IMR-90 (cell line): ENCODE data around the gene ETFA. TPM values are rescaled to one million over a fixed set of nuclear protein-coding genes. Genes with fewer than 3 reads are reported as not detected.

ENCODE experiments used
- ATAC-seq: fragments of 200-7000 bp; cut with Tn5 transposase; 2 replicates; pipeline ENCODE4 v1.9.1; 2020; ENCODE audit warnings: low read depth, mild to moderate bottlenecking, moderate library complexity
- BruUV-seq: library from RNA; stranded (reverse); fragments of 400-500 nt; replicated peaks from 2 replicates; lab custom pipeline; 2021; lab: Mats Ljungman, UMichigan
- CTCF ChIA-PET: fragments of 300-600 bp; formaldehyde crosslinking; extraction: SDS; loops from one replicate; lab custom pipeline; 2021; ENCODE audit warnings: antibody characterized with exemption; lab: Yijun Ruan, JAX
- POLR2A ChIA-PET: fragments of 300-600 bp; sonication (Branson Sonifier 250); formaldehyde crosslinking; loops from one replicate; lab custom pipeline; 2022; ENCODE audit warnings: antibody characterized with exemption; ENCODE audit not compliant: unreplicated experiment; lab: Charles Lee
- DNase-seq: peaks from one replicate; pipeline ENCODE4 v3.0.0; 2013
- H2AFZ ChIP-seq: replicated peaks from 2 replicates; pipeline ENCODE3; 2013; ENCODE audit warnings: low read length, mild to moderate bottlenecking; ENCODE audit not compliant: poor library complexity
- H2AK5ac ChIP-seq: 2 replicates; pipeline ENCODE4 v1.6.1; 2013; ENCODE audit warnings: low read depth, low read length, inconsistent platforms
- H2AK9ac ChIP-seq: replicated peaks from 2 replicates; pipeline ENCODE3; 2013; ENCODE audit warnings: mild to moderate bottlenecking, low read depth, low read length, moderate library complexity; ENCODE audit not compliant: poor library complexity
- H2BK120ac ChIP-seq: 2 replicates; pipeline ENCODE4 v1.6.1; 2013; ENCODE audit warnings: low read depth, low read length, inconsistent platforms
- H2BK15ac ChIP-seq: 3 replicates; pipeline ENCODE4 v1.6.1; 2013; ENCODE audit warnings: low read depth, low read length, inconsistent platforms
- H2BK20ac ChIP-seq: 2 replicates; pipeline ENCODE4 v1.6.1; 2013; ENCODE audit warnings: low read depth, mild to moderate bottlenecking, inconsistent platforms, low read length, moderate library complexity
- H2BK5ac ChIP-seq: 2 replicates; pipeline ENCODE4 v1.6.1; 2013; ENCODE audit warnings: mild to moderate bottlenecking, low read depth, low read length, inconsistent platforms; ENCODE audit not compliant: poor library complexity, severe bottlenecking
- H3K14ac ChIP-seq: replicated peaks from 2 replicates; pipeline ENCODE4 v1.6.1; 2013; ENCODE audit warnings: low read depth, low read length, inconsistent platforms
- H3K18ac ChIP-seq: 2 replicates; pipeline ENCODE4 v1.6.1; 2013; ENCODE audit warnings: low read depth, low read length, control low read depth
- H3K23ac ChIP-seq: 2 replicates; pipeline ENCODE4 v1.6.1; 2013; ENCODE audit warnings: low read depth, low read length, inconsistent platforms
- H3K27ac ChIP-seq: 2 replicates; pipeline ENCODE4 v1.5.1; 2013; ENCODE audit warnings: mild to moderate bottlenecking, control low read depth, low read length; ENCODE audit not compliant: insufficient read depth
- H3K27me3 ChIP-seq: 2 replicates; pipeline ENCODE4 v1.6.1; 2013; ENCODE audit warnings: low read length; ENCODE audit not compliant: control insufficient read depth, insufficient read depth
- H3K36me3 ChIP-seq: 2 replicates; pipeline ENCODE4 v1.6.1; 2013; ENCODE audit warnings: low read length, mixed read lengths; ENCODE audit not compliant: control insufficient read depth, insufficient read depth
- H3K4ac ChIP-seq: 2 replicates; pipeline ENCODE4 v1.6.1; 2013; ENCODE audit warnings: low read depth, low read length, inconsistent platforms
- H3K4me1 ChIP-seq: 2 replicates; pipeline ENCODE4 v1.6.1; 2013; ENCODE audit warnings: low read length, mixed read lengths; ENCODE audit not compliant: control insufficient read depth, insufficient read depth
- H3K4me2 ChIP-seq: 2 replicates; pipeline ENCODE4 v1.6.1; 2013; ENCODE audit warnings: low read depth, mild to moderate bottlenecking, control low read depth, low read length, moderate library complexity
- H3K4me3 ChIP-seq: 2 replicates; pipeline ENCODE4 v1.5.1; 2013; ENCODE audit warnings: low read depth, mild to moderate bottlenecking, control low read depth, low read length, moderate library complexity; ENCODE audit not compliant: insufficient read depth
- H3K56ac ChIP-seq: 2 replicates; pipeline ENCODE4 v1.6.1; 2013; ENCODE audit warnings: low read length, inconsistent platforms; ENCODE audit not compliant: insufficient read depth; ENCODE audit errors: extremely low read depth
- H3K79me1 ChIP-seq, 2 experiments: 2 replicates each; pipeline ENCODE4 v1.6.1; 2013; ENCODE audit warnings: low read length in 2 of 2, inconsistent platforms in 1 of 2, low read depth in 1 of 2
- H3K9ac ChIP-seq: 2 replicates; pipeline ENCODE4 v1.6.1; 2013; ENCODE audit warnings: low read depth, low read length, control low read depth
- H3K9me1 ChIP-seq: 2 replicates; pipeline ENCODE4 v1.6.1; 2013; ENCODE audit warnings: low read length, inconsistent platforms; ENCODE audit not compliant: insufficient read depth
- H3K9me3 ChIP-seq: 2 replicates; pipeline ENCODE4 v1.6.1; 2013; ENCODE audit warnings: low read length; ENCODE audit not compliant: control insufficient read depth, insufficient read depth
- H4K20me1 ChIP-seq: 2 replicates; pipeline ENCODE4 v1.6.1; 2013; ENCODE audit warnings: low read length, inconsistent platforms; ENCODE audit not compliant: insufficient read depth
- H4K5ac ChIP-seq: 2 replicates; pipeline ENCODE4 v1.6.1; 2013; ENCODE audit warnings: mild to moderate bottlenecking, low read depth, low read length, control low read depth
- H4K8ac ChIP-seq, 2 experiments: 2 replicates each; pipeline ENCODE4 v1.6.1; 2013; ENCODE audit warnings: low read depth in 2 of 2, low read length in 2 of 2, control low read depth in 1 of 2, inconsistent platforms in 1 of 2
- H4K91ac ChIP-seq: 2 replicates; pipeline ENCODE4 v1.6.1; 2013; ENCODE audit warnings: low read depth, low read length, inconsistent platforms; ENCODE audit not compliant: insufficient read depth
- CHD1 ChIP-seq: IDR thresholded peaks from 2 replicates; pipeline ENCODE4 v1.6.1; 2012; ENCODE audit warnings: low read depth, low read length, improper control_type of control experiment
- CTCF ChIP-seq: conservative IDR thresholded peaks from 2 replicates; pipeline ENCODE4 v1.5.1; 2012; ENCODE audit warnings: mild to moderate bottlenecking, low read depth, low read length, improper control_type of control experiment
- FOS ChIP-seq: fragments of 150-350 bp; IDR thresholded peaks from 2 replicates; pipeline ENCODE4 v1.6.1; 2016; ENCODE audit warnings: low read depth, low read length
- MXI1 ChIP-seq: IDR thresholded peaks from 2 replicates; pipeline ENCODE4 v1.6.1; 2012; ENCODE audit warnings: low read depth, mild to moderate bottlenecking, low read length, moderate library complexity, borderline replicate concordance
- NFE2L2 ChIP-seq: fragments of 150-350 bp; IDR thresholded peaks from 2 replicates; pipeline ENCODE4 v1.6.1; 2016; ENCODE audit warnings: low read depth, mild to moderate bottlenecking, low read length
- RAD21 ChIP-seq: IDR thresholded peaks from 2 replicates; pipeline ENCODE4 v1.6.1; 2012; ENCODE audit warnings: low read length, improper control_type of control experiment
- RFX5 ChIP-seq: IDR thresholded peaks from 2 replicates; pipeline ENCODE4 v1.8.0; 2012; ENCODE audit warnings: low read depth, mild to moderate bottlenecking, low read length, moderate library complexity
- USF2 ChIP-seq: fragments of 150-350 bp; IDR thresholded peaks from 2 replicates; pipeline ENCODE4 v1.6.1; 2017; ENCODE audit warnings: mild to moderate bottlenecking, antibody characterized with exemption, low read length, low read depth
- WGBS, 2 experiments: methylation state at CpG; one replicate each; pipeline versions ENCODE4 v1.1.5 to v1.1.7; 2013; ENCODE audit warnings: missing lambda C conversion rate in 2 of 2; ENCODE audit not compliant: insufficient read length in 1 of 2; ENCODE audit errors: extremely low coverage in 2 of 2; 5-methylcytosine and 5-hydroxymethylcytosine counted together
- dilution Hi-C: fragments of 300-500 bp; cut with HindIII; formaldehyde crosslinking; loops from one replicate; pipeline ENCODE4 v1.14.3; 2018; ENCODE audit warnings: low sequenced_read_pairs; ENCODE audit not compliant: unreplicated experiment
- in situ Hi-C: fragments of 300-500 bp; cut with MboI; formaldehyde crosslinking; loops from 3 replicates; pipeline ENCODE4 v1.14.3; 2019; ENCODE audit warnings: low sequenced_read_pairs, inconsistent platforms, mixed read lengths
- intact Hi-C: fragments of 100-400 bp; cut with micrococcal nuclease; formaldehyde crosslinking; loops from 2 replicates; pipeline ENCODE4 v1.10.0; 2022
- polyA plus RNA-seq, 3 experiments: library from polyadenylated mRNA; depleted of rRNA; stranded (reverse); fragments of >200 nt; gene quantifications; 2 replicates each; pipeline ENCODE4 v1.2.3, GENCODE V29; 2012; ENCODE audit warnings: low replicate concordance in 1 of 3
- total RNA-seq: library from RNA; depleted of rRNA; stranded (reverse); fragments of >200 nt; gene quantifications from 2 replicates; pipeline ENCODE4 v1.2.3, GENCODE V29; 2012

Gene ETFA
- total and polyA plus RNA-seq, 2 of the 4 experiments (the other 2 are of a cell fraction) = 115 to 172 TPM

- TF ChIP-seq CTCF = no peak
Observed at GRCh38 chr15:76181705-76182107, 129.6 kb downstream of the ETFA start (continued).

GRCh38 chr15:76180321-76180720 is 130.9 kb downstream of the ETFA start:
- in situ Hi-C loops = no loop called here
- dilution Hi-C loops = no loop called here

More at GRCh38 chr15:76180321-76180720, 130.9 kb downstream of the ETFA start:
- H2BK20ac ChIP-seq = no peak overlapping the region
- H3K4me1 ChIP-seq = peaks cover 2% of the 10 kb centered on the region
- no peak for TF ChIP-seq NFE2L2
- TF ChIP-seq USF2 = no peak
- no peak for TF ChIP-seq CHD1
- no peak for TF ChIP-seq RFX5
- no peak for TF ChIP-seq MXI1
- no peak for TF ChIP-seq FOS
- TF ChIP-seq RAD21 = no peak
- no peak overlapping the region for H3K4me2 ChIP-seq
- no peak overlapping the region for H2BK15ac ChIP-seq
- H3K18ac ChIP-seq = no peak overlapping the region
- WGBS, 2 experiments = 100% methylated on average over 2 of the region's 7 CpGs; no CpG with 5 or more reads in 1 of the 2 experiments
- H3K27me3 ChIP-seq = no peaks in the 10 kb centered on the region; the same call in 1 of the 2 replicates
- H2AK5ac ChIP-seq = no peak overlapping the region
- no peak overlapping the region for H3K23ac ChIP-seq
- H2AFZ ChIP-seq = no peak overlapping the region
- ChIA-PET CTCF (no interaction called here), POLR2A (no interaction called here)
- peaks cover 20% of the 10 kb centered on the region for H3K9me1 ChIP-seq
- H2AK9ac ChIP-seq = no peak overlapping the region
- intact Hi-C loops = no loop called here
- H4K5ac ChIP-seq = no peak overlapping the region
- H3K79me1 ChIP-seq = no peaks in the 10 kb centered on the region
- ATAC-seq (no peak), DNase-seq (no peak)
- no TSS peak for BruUV-seq
- no peak overlapping the region; the same call in 1 of the 2 replicates for H2BK120ac ChIP-seq
- H3K27ac ChIP-seq = no peak overlapping the region
- no peak overlapping the region for H3K4me3 ChIP-seq
- 0 out of 2 replicates have a peak overlapping the region, but pooled peaks have one; percentile 29 for H3K14ac ChIP-seq
- no peaks in the 10 kb centered on the region; the same call in 1 of the 2 replicates for H4K20me1 ChIP-seq
- H3K9me3 ChIP-seq = no peaks in the 10 kb centered on the region
- H3K36me3 ChIP-seq = no peaks in the 10 kb centered on the region
- 0 out of 2 replicates have a peak overlapping the region, but pooled peaks have one; percentile 10 for H3K4ac ChIP-seq
- no peak overlapping the region for H2BK5ac ChIP-seq
- no peak overlapping the region for H4K91ac ChIP-seq
- no peak overlapping the region for H3K56ac ChIP-seq
- H4K8ac ChIP-seq = no peak overlapping the region
- H3K9ac ChIP-seq = no peak overlapping the region
